ENCODE data around the gene DBX2. TPM values are rescaled to one million over a fixed set of nuclear protein-coding genes. Genes with fewer than 3 reads are reported as not detected.

Gene DBX2
- total RNA-seq (2014; rRNA removed; shearing (Covaris generic)) (0.07 TPM in 1 of 2 replicates, not detected in the other), polyA plus RNA-seq (2016; fragmentation: Nextera tagmentation; extraction: Ambion mirVana) (0.18 and 0.19 TPM in 2 replicates)
- long read RNA-seq, result 0 reads

DNA sequence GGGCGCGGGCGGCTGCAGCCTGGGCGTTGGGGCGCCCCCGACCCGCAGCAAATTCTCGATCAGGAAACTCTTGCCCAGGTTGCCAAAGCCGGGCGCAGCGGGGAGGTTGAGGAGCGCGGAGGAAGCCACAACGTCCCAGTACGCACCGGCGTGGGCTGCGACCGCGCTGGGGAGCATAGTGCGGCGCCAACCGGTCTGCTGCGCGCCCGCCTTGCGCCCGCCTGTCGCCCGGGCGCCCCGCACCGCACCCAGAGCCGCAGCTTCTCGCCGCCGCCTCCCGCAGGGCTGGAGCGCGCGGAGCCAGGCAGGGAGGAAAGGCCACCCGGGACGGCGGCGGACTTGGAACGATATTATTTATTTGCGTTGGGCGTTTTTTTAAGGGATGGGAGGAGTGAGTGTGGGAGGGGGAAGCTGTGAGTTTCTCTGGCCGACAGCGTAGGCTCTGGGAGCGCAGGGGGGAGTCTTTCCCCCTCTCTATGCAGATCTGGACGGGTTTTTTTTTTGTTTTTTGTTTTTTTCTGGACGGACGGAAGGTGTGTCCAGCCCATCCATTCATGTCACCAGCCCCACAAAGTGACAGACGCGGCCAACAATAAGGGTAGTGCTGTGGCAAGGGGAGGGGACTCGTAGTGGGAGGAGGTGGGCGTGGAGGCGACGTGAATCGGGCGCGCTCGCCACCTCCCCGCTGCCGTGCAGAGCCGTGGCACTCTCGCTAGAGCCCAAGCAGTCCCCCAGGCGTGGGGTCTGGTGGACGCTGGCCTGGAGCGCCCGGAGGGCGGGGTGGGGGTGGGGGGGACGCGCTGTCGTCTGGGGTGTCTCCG, at the start of gene DBX2:
Gene DBX2, minus strand, starts transcription at position 349 of the 821 bp plus-strand sequence. Its CDS starts 172 bp downstream, at position 177.
- Mint-ChIP-seq H3K27ac (no peak within 1 kb of the TSS), H3K4me1 (peaks cover 14% of the 10 kb centered on the region), H3K4me3 (peak within 1 kb of the TSS; percentile 89), H3K9me3 (no peaks in the 10 kb centered on the region; the same call in 2 of the 3 replicates), H3K27me3 (ENCODE audit: insufficient read depth, low read depth, poor library complexity) (peaks cover 25% of the 10 kb centered on the region), H3K36me3 (ENCODE audit: low read depth) (no peaks in the 10 kb centered on the region)
- Histone ChIP-seq H3K9me2 (ENCODE audit: insufficient read depth) (no peaks in the 10 kb centered on the region), H2AFZ (peak within 1 kb of the TSS; percentile 93), H3K79me2 (replicated peaks; ENCODE audit: insufficient read depth) (no peaks in the 10 kb centered on the region), H3K4me1 (ENCODE audit: insufficient read depth) (peaks cover 11% of the 10 kb centered on the region), H3K27me3 (ENCODE audit: insufficient read depth) (peaks cover 62% of the 10 kb centered on the region), H3K4me2 (peak within 1 kb of the TSS; percentile 89), H3F3A (replicated peaks; ENCODE audit: low read depth) (no peaks in the 10 kb centered on the region), H4K20me1 (replicated peaks; ENCODE audit: insufficient read depth) (no peaks in the 10 kb centered on the region), H3K36me3 (ENCODE audit: insufficient read depth) (no peaks in the 10 kb centered on the region), H3K27ac (ENCODE audit: low read depth) (no peak within 1 kb of the TSS), H3K4me3 (peak within 1 kb of the TSS; percentile 85)
- ATAC-seq (peak; percentile 85), DNase-seq (ENCODE audit: low spot score) (peak; percentile 67)
- TF ChIP-seq, protein P1, sequence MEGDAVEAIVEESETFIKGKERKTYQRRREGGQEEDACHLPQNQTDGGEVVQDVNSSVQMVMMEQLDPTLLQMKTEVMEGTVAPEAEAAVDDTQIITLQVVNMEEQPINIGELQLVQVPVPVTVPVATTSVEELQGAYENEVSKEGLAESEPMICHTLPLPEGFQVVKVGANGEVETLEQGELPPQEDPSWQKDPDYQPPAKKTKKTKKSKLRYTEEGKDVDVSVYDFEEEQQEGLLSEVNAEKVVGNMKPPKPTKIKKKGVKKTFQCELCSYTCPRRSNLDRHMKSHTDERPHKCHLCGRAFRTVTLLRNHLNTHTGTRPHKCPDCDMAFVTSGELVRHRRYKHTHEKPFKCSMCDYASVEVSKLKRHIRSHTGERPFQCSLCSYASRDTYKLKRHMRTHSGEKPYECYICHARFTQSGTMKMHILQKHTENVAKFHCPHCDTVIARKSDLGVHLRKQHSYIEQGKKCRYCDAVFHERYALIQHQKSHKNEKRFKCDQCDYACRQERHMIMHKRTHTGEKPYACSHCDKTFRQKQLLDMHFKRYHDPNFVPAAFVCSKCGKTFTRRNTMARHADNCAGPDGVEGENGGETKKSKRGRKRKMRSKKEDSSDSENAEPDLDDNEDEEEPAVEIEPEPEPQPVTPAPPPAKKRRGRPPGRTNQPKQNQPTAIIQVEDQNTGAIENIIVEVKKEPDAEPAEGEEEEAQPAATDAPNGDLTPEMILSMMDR (conservative IDR thresholded peaks at IDR 0.05; ENCODE audit: low read depth in 2 of 2), result no peak
- TF ChIP-seq, protein P2, sequence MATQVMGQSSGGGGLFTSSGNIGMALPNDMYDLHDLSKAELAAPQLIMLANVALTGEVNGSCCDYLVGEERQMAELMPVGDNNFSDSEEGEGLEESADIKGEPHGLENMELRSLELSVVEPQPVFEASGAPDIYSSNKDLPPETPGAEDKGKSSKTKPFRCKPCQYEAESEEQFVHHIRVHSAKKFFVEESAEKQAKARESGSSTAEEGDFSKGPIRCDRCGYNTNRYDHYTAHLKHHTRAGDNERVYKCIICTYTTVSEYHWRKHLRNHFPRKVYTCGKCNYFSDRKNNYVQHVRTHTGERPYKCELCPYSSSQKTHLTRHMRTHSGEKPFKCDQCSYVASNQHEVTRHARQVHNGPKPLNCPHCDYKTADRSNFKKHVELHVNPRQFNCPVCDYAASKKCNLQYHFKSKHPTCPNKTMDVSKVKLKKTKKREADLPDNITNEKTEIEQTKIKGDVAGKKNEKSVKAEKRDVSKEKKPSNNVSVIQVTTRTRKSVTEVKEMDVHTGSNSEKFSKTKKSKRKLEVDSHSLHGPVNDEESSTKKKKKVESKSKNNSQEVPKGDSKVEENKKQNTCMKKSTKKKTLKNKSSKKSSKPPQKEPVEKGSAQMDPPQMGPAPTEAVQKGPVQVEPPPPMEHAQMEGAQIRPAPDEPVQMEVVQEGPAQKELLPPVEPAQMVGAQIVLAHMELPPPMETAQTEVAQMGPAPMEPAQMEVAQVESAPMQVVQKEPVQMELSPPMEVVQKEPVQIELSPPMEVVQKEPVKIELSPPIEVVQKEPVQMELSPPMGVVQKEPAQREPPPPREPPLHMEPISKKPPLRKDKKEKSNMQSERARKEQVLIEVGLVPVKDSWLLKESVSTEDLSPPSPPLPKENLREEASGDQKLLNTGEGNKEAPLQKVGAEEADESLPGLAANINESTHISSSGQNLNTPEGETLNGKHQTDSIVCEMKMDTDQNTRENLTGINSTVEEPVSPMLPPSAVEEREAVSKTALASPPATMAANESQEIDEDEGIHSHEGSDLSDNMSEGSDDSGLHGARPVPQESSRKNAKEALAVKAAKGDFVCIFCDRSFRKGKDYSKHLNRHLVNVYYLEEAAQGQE (IDR thresholded peaks at IDR 0.05; ENCODE audit: unreplicated experiment), result no peak
- TF ChIP-seq ZNF114 (CRISPR knock-in tag; IDR thresholded peaks at IDR 0.05) (no peak), JUNB (IDR thresholded peaks at IDR 0.05; ENCODE audit: unreplicated experiment) (no peak), ZNF331 (CRISPR knock-in tag; IDR thresholded peaks at IDR 0.05; ENCODE audit: low read depth) (no peak), EZH2 (IDR thresholded peaks at IDR 0.05; ENCODE audit: low read depth, unreplicated experiment) (no peak), EZH2phosphoT487 (IDR thresholded peaks at IDR 0.05; ENCODE audit: unreplicated experiment) (no peak)

DNA sequence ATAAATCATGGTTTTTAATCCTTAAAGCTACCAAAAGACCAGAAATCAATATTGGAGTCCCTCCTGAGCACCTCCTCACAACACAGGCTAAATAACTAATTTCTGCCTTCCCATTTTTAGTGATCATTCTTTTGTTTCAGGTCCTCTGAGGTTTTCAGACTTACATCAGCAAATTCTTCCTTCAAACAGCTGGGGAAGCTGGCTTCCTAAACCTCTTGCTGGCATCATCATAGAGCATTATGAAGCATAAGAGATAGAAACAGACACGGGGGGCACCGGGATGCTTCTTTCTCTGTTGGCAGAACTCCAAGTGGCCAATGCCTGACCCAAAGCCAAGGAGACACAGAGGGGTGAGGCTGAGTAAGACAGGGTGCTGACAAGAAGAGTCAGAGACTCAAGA, 47.9 kb upstream of the DBX2 start:
- no peaks in the 10 kb centered on the region for H3K27me3 Mint-ChIP-seq (ENCODE audit: insufficient read depth, low read depth, poor library complexity)
- DNase-seq (ENCODE audit: low spot score), result no peak
- H3K36me3 Mint-ChIP-seq (ENCODE audit: low read depth), result no peaks in the 10 kb centered on the region
- no peak overlapping the region for H3K27ac ChIP-seq (ENCODE audit: low read depth)
- H3K9me3 Mint-ChIP-seq, result no peaks in the 10 kb centered on the region
- no peaks in the 10 kb centered on the region for H3K36me3 ChIP-seq (ENCODE audit: insufficient read depth)
- no peaks in the 10 kb centered on the region for H3K79me2 ChIP-seq (replicated peaks; ENCODE audit: insufficient read depth)
- no peak for ATAC-seq
- no peak overlapping the region for H3K4me2 ChIP-seq
- no peaks in the 10 kb centered on the region for H4K20me1 ChIP-seq (replicated peaks; ENCODE audit: insufficient read depth)
- H3K9me2 ChIP-seq (ENCODE audit: insufficient read depth), result peaks cover 7% of the 10 kb centered on the region
- H3F3A ChIP-seq (replicated peaks; ENCODE audit: low read depth), result no peaks in the 10 kb centered on the region
- H3K4me3 Mint-ChIP-seq, result no peak overlapping the region
- H3K4me3 ChIP-seq, result no peak overlapping the region
- peak overlapping the region; percentile 72; the same call in 1 of the 2 replicates for H2AFZ ChIP-seq
- H3K27ac Mint-ChIP-seq, result no peak overlapping the region
- no peaks in the 10 kb centered on the region for H3K27me3 ChIP-seq (ENCODE audit: insufficient read depth)
- no peaks in the 10 kb centered on the region for H3K4me1 Mint-ChIP-seq
- no peaks in the 10 kb centered on the region for H3K4me1 ChIP-seq (ENCODE audit: insufficient read depth)
- TF ChIP-seq, protein P2 (IDR thresholded peaks at IDR 0.05; ENCODE audit: unreplicated experiment), result no peak
- no peak for TF ChIP-seq CREB1 (CRISPR knock-in tag; IDR thresholded peaks at IDR 0.05; ENCODE audit: low read depth)
- TF ChIP-seq, protein P3, sequence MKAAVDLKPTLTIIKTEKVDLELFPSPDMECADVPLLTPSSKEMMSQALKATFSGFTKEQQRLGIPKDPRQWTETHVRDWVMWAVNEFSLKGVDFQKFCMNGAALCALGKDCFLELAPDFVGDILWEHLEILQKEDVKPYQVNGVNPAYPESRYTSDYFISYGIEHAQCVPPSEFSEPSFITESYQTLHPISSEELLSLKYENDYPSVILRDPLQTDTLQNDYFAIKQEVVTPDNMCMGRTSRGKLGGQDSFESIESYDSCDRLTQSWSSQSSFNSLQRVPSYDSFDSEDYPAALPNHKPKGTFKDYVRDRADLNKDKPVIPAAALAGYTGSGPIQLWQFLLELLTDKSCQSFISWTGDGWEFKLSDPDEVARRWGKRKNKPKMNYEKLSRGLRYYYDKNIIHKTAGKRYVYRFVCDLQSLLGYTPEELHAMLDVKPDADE (IDR thresholded peaks at IDR 0.05), result no peak
- no peak for TF ChIP-seq STAT1 (IDR thresholded peaks at IDR 0.05; ENCODE audit: unreplicated experiment)
- TF ChIP-seq ZNF331 (CRISPR knock-in tag; IDR thresholded peaks at IDR 0.05; ENCODE audit: low read depth), result no peak
